GM19099 (cell line): ENCODE data around the gene PVALEF.

Source experiments
- POLR2A ChIP-seq: IDR thresholded peaks from 3 replicates; pipeline ENCODE4 v1.6.1; 2011; ENCODE audit warnings: low read depth; ENCODE audit not compliant: insufficient read length; ENCODE audit errors: extremely low read depth

PVALEF gene

DNA sequence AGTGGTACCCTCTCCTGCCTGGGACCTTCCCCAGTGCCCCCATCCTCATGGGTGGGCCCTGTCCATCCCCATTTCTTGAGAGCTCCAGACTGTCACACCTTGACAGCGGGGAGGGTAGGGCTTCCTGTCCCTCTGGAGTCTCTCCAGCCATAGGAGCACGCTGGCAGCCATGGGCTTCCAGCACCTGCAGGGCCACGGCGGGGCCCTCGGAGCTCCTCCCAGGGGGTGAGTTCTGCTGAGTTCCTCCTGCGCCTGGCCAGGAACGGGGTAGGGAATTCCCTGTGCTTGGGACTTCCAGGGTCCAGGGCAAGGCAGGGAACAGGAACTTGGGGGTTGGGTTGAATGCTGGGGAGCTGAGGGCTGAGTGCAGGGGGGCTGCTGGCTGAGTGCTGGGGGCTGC lies 23.7 kb downstream of the PVALEF start:
- no peak for TF ChIP-seq POLR2A

DNA sequence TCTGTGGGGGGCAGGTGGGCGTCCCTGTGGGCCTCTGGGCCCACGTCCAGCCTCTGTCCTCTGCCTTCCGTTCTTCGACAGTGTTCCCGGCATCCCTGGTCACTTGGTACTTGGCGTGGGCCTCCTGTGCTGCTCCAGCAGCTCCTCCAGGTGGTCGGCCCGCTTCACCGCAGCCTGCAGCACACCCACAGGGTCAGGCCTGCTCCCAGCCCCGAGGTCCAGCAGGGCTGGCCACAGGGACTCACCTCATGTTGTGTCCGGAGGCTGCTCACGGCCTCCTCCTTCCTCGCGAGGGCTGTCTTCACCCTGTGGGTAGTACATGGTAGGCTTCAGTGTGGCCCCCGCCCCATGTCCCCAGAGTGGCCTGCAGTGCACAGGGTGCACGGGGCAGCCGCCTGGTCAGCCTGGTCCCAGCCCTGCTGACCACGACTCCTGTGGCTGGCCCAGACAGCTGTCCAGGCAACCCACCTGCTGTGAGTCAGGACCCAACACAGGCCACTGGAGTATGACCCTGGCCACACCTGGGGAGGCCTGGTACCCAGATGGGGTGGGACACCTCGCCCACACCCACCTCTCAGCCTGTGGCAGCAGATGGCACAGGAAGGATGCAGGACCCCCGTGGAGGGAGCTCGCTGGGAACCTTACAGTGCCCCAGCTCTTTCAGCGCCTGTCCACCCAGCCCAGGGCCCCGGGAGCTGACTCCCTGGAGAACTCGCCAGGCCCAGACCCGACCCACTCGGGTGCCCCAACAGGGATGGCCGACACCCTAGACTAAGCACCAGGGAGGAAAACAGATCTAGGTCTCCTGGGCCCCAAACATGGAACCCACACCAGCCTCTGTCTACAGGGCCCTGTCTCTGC lies 24.6 kb downstream of the PVALEF start:
- TF ChIP-seq POLR2A: no peak

DNA sequence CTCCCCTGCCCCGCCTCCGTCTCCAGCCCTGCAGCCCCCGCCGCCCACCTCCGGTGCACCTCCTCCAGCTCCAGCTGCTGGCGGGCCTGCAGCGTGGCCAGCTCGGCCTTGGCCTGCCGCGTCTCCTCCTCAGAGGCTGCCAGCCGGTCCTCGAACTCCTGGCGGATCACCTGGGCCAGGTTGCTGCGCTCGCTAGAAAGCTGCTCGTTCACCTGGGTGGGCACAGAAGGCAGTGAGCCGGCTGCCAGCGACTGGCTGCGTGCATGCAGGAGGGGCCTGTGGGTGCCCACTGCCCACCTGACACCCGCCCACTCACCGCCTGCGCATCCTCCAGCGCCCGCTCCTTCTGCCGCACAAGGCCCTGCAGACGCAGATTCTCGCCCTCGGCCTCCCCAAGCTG lies 25.3 kb downstream of the PVALEF start:
- TF ChIP-seq POLR2A: no peak

DNA sequence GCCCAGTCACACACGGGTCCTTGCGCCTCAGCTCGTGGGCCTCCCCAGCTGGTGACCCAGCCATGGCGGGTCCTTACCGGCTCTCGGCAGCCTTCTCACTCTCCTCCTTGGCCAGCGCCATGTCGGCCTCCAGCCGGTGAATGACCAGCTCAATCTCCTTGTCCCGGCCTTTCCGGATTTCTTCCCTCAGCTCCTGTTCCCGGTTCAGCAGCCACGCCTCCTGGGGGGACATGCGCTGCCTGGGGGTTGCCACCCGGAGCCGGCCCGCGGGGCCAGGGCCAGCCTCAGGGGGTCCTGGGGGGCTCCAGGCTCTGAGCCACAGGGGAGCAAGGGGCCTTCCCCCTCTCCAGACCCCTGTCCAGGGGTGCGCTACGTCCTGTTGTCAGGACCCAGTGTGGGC lies 25.8 kb downstream of the PVALEF start:
- TF ChIP-seq POLR2A: no peak

DNA sequence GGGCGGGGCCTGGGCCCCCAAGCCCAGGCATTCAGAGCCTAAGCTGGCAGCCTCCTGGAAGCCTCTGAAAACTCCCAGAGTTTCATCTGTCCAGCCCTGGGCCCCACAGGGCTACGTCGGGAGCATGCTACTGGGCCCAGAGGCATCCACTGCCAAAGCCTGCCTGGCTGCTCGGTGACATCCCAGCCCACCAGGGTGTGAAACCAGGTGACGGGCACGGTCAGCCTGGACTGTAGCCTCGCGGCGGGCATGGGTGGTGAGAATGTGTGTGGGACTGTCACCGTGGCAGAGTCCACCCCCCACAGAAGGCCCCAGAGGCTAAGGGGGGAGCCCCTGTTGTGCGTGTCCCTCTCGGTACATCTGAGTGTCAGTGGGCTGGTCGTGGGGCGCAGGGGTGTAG lies 26.3 kb downstream of the PVALEF start:
- TF ChIP-seq POLR2A: no peak

DNA sequence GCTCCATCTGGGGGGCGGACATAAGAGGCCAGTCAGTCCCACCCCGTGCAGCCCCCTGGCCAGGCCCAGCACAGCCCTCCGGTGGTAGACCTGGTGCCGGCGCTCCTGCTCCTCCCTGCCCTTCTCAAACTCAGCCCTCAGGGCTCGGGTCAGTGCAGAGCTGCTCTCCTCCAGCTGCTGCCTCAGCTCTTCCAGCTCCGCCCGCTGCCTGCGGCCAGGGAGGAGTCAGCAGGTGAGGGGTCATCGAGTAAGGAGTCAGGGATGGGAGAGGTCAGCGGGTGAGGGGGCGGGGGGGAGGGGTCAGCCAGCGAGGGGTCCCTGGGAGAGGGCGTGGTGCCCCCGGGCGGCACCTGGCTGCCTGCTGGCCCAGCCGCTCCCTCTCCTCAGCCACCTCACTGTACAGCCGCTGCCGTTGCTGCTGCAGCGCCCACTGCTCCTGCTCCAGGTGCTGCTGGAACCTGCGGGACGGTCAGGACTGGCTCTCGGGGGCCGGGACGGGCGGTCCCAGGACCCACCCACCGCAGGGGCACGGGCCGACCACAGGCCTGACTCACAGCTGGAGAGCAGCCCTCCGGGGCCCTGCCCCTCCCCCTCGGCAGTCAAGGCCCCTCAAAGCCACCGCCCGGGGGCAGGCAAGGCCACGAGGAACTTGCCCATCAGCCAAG lies 27.2 kb downstream of the PVALEF start:
- TF ChIP-seq POLR2A: no peak

DNA sequence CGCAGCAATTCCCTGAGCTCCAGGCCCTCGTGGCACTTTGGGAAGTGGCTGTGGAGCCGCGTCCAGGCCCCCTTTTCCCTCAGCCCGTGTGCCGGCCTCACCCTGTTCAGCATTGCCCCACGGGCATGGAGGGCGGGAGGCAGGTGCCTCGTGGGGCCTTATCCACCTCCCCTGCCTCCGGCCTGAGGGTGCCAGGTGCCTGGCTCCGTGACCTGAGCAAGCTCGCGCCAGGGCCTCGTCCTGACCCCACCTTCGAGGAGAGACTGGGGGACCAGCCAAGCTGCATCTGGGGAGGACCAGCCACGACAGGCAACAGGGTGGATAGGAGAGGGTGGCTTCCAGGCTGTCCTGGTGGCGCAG lies 27.7 kb downstream of the PVALEF start:
- TF ChIP-seq POLR2A: no peak

DNA sequence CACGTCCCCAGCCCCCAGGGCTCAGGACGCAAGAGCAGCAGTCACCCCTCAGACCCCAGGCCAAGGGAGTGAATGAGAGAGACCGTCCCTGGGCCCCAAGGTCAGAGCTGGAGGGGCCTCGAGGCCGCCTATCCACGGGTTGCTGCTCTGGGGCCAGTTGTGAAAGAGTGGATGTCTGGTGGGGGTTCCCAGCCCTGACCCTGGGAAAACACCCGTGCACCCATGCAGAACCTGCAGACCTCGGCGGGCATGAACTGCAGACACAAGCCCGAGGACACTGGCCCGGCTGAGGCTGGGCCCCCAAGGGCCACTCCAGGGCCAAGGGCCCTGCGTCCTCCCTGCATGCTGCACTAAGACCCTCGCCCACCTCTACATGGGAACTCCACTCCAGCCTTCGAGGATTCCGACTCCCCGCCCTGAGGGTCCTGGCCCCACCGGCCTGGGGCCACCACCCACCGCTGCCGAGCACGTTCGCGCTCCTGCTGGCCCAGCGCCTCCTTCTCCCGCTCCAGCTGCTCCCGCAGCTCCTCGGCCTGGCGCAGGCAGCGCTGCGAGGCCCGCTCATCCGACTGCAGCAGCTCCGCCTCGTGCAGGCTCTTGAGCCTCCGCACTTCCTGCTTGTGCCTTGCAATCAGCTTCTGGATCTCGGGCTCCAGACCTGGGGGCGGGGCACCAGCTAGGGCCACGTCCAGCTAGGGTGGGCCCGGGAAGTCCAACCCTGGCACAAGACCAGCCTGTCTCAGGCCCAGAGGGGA lies 28.3 kb downstream of the PVALEF start:
- TF ChIP-seq POLR2A: no peak

DNA sequence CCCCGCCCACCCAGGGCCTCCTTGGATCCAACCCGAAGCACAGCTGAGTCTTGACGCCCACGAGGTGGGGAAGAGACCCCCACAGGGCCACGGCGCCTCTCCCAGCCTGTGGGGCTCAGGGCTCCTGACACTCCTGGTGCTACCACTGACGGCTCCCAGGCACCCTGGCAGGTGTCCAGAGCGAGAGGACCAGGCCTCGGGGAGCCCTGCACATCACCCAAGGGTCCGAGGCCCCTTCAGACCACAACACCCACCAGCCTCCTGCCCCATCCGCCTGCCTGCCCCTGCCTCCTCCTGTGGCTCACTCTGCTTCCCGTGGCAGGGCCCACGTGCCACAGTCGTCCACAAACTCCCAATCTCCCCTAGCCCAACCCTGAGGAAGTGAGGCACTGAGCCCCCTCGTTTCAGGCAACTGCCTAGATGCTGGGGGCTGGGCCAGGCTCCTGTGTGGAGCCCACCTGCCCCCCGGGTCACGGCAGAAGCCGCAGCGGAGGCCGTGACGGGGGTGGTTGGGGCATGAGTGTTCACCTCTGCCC lies 29.0 kb downstream of the PVALEF start:
- no peak for TF ChIP-seq POLR2A

DNA sequence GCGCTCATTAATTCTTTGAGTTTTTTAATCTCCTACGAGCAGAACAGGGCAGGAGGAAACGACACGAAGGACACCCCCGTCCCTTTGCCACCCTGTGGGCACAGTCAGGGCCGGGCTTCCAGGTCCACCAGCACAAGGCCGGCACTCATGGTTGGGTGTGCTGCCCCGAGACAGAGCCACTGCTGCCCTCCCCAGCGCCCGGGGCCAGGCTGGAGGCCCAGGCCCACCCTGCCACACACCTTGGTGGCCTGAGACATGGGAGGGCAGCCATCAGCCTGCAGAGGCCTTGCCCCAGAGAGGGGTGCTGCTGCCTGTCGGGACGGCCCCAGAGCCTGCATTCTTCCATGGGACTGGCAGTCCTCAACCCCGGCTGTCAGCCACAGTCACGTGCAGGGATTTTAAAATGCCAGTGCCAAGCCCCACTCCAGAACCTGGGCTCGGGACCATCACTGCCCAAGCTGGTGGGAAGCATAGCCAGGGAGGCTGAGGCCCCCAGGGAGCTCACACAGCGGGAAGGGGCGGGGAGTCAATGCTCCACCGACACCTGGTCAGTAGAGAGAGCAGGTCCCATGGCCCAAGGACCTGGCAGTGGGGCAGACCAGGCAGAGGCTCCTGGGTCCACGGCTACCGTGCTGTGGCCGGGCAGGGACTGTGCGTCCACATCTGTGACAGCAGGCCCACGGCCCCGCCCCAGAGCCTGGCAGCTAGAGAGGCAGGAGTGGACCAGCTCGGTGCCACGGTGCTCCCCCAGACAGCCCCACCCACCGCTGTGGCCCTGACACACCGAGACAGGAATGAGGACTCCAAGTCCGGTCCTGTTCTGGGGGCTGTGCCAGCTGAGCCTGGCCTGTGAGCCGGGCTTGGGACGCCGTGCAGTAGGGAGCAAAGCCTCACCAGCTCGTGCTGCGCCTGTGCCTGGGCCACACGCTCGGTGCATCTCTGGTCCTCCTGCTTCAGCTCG lies 29.9 kb downstream of the PVALEF start:
- TF ChIP-seq POLR2A: no peak

DNA sequence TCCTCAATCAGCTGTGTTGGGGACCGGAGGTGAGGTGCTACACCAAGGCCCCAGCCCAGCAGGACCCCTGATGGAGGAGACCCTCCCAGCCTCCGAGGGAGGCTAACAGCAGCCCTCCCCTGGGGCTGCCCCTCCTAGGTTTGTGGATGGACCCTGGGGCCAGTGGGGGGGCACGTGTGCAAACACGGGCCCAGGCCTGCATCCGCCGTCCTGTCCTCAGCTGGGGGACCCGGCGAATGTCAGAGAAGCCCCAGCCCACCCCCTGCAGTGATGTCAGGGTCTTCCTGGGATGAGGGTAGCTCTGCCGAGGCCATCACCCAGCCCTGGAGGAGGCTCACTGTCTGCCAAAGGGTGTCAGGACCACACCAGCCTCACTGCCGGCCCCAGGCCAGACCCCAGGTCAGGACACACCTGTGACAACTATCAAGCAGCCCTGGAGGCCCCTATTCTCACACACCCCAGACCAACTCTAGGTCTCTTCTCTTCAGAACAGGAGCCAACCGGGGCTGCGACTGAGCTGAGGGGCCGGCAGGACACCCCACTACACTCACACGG lies 30.7 kb downstream of the PVALEF start:
- no peak for TF ChIP-seq POLR2A

DNA sequence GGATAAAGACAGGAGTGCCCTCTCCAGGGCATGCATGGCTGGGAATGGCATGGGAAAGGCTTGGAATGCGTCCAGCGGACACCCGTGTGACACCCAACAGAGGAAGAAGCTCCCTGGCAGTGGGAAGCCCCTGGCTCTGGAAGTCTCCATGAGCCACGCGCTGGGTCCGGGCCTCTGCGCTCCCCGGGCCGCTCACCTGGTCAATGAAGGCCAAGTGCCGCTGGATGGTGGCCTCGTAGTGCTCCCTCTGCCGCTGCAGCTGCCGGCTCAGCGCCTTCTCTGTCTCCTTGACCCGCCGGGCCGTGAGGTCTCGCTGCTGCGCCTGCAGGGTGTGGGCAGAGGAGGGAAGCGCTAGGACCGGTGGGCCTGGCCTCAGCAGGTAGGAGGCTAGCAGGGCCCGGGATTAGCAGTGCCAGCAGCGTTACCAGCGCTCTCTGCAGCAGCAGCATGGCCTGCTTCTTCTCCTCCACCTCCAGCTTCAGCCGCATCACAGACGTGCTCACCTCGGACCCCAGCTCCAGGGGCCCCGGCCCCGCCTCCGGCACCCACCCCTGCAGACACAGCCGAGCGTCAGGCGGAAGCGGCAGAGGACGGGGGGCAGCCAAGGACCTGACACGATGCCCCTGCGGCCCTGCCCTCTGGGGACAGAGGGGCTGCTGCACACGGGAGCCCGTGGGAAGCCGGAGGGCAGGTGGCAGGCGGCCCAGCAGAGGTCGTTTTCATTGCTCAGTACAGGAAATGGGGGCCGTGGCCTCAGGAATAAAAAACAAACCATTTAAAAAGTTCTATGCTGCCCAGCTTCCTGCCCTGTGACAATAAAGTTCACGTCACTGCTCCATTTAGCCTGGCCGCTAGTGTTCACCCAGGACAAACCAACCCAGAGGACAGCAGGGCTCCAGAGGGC lies 31.4 kb downstream of the PVALEF start:
- TF ChIP-seq POLR2A: no peak

DNA sequence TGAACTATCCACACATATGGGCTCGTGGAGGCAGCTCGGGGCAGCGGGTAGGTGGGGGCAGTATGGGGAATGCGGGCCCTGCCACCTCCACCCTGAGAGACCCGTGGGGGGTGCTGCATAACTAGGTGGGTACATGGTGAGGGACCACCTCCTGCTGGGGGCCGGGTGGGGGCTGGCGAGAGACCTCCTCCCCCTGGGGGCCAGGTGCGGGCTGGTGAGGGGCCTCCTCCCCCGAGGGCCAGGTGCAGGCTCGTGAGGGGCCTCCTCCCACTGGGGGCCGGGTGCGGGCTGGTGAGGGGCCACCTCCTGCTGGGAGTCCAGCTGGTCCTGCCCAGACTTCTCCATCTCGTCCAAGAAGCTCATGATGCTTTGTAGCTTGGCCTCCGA lies 32.1 kb downstream of the PVALEF start:
- no peak for TF ChIP-seq POLR2A
